ENCODE measurements around the gene AK4. TPM values are rescaled to one million over a fixed set of nuclear protein-coding genes. Genes with fewer than 3 reads are reported as not detected.

Gene AK4
- total and polyA plus RNA-seq, 2 donors: 12.5 to 36.1 TPM

- DNase-seq (ENCODE audit: extremely low spot score): no peak
- no peak overlapping the region for H3K4me3 ChIP-seq (ENCODE audit: low read depth, low read length)
- WGBS: 74% methylated on average over 2 of the region's 2 CpGs
- no peaks in the 10 kb centered on the region for H3K36me3 ChIP-seq (ENCODE audit: insufficient read depth)
- no peak overlapping the region for H3K27ac ChIP-seq (ENCODE audit: low read depth)
- H3K4me1 ChIP-seq (ENCODE audit: insufficient read depth): no peaks in the 10 kb centered on the region
Observed at GRCh38 chr1:65200411-65200810, 52.4 kb downstream of the AK4 start.

GRCh38 chr1:65206836-65207235, 58.8 kb downstream of the AK4 start:
- WGBS: 84% methylated on average over 2 of the region's 2 CpGs
- no peak for DNase-seq (ENCODE audit: extremely low spot score)
- Histone ChIP-seq H3K27ac (ENCODE audit: low read depth) (no peak overlapping the region), H3K4me3 (ENCODE audit: low read depth, low read length) (no peak overlapping the region), H3K4me1 (ENCODE audit: insufficient read depth) (peaks cover 1% of the 10 kb centered on the region), H3K36me3 (ENCODE audit: insufficient read depth) (no peaks in the 10 kb centered on the region)

- 70% methylated on average over 4 of the region's 4 CpGs for WGBS
- H3K36me3 ChIP-seq (ENCODE audit: insufficient read depth): no peaks in the 10 kb centered on the region
- no peak overlapping the region for H3K4me3 ChIP-seq (ENCODE audit: low read depth, low read length)
- H3K4me1 ChIP-seq (ENCODE audit: insufficient read depth): peaks cover 1% of the 10 kb centered on the region
- DNase-seq (ENCODE audit: extremely low spot score): no peak
- H3K27ac ChIP-seq (ENCODE audit: low read depth): no peak overlapping the region
Observed at GRCh38 chr1:65207317-65207716, 59.3 kb downstream of the AK4 start.

GRCh38 chr1:65208563-65208973, 60.6 kb downstream of the AK4 start:
- Histone ChIP-seq H3K36me3 (ENCODE audit: insufficient read depth) (no peaks in the 10 kb centered on the region), H3K4me1 (ENCODE audit: insufficient read depth) (peaks cover 1% of the 10 kb centered on the region), H3K4me3 (ENCODE audit: low read depth, low read length) (no peak overlapping the region), H3K27ac (ENCODE audit: low read depth) (no peak overlapping the region)
- WGBS: 90% methylated on average over 8 of the region's 8 CpGs
- no peak for DNase-seq (ENCODE audit: extremely low spot score)

- Histone ChIP-seq H3K4me3 (ENCODE audit: low read depth, low read length) (no peak overlapping the region), H3K36me3 (ENCODE audit: insufficient read depth) (no peaks in the 10 kb centered on the region), H3K27ac (ENCODE audit: low read depth) (no peak overlapping the region), H3K4me1 (ENCODE audit: insufficient read depth) (peaks cover 1% of the 10 kb centered on the region)
- peak; percentile 39 for DNase-seq (ENCODE audit: extremely low spot score)
- 42% methylated on average over 6 of the region's 6 CpGs for WGBS
Observed at GRCh38 chr1:65209005-65209885, 61.2 kb downstream of the AK4 start.

- Histone ChIP-seq H3K4me3 (ENCODE audit: low read depth, low read length) (no peak overlapping the region), H3K4me1 (ENCODE audit: insufficient read depth) (peaks cover 1% of the 10 kb centered on the region), H3K27ac (ENCODE audit: low read depth) (no peak overlapping the region), H3K36me3 (ENCODE audit: insufficient read depth) (peaks cover 1% of the 10 kb centered on the region)
- no peak for DNase-seq (ENCODE audit: extremely low spot score)
- 95% methylated on average over 5 of the region's 5 CpGs for WGBS
Observed at GRCh38 chr1:65210325-65210724, 62.3 kb downstream of the AK4 start.

- 92% methylated on average over 6 of the region's 6 CpGs for WGBS
- Histone ChIP-seq H3K36me3 (ENCODE audit: insufficient read depth) (peaks cover 1% of the 10 kb centered on the region), H3K4me3 (ENCODE audit: low read depth, low read length) (no peak overlapping the region), H3K4me1 (ENCODE audit: insufficient read depth) (peaks cover 2% of the 10 kb centered on the region), H3K27ac (ENCODE audit: low read depth) (no peak overlapping the region)
- no peak for DNase-seq (ENCODE audit: extremely low spot score)
Observed at GRCh38 chr1:65211331-65211730, 63.3 kb downstream of the AK4 start.

GRCh38 chr1:65213271-65214023, 65.4 kb downstream of the AK4 start:
- H3K36me3 ChIP-seq (ENCODE audit: insufficient read depth): peaks cover 1% of the 10 kb centered on the region
- 68% methylated on average over 5 of the region's 5 CpGs for WGBS
- peaks cover 1% of the 10 kb centered on the region for H3K4me1 ChIP-seq (ENCODE audit: insufficient read depth)
- H3K27ac ChIP-seq (ENCODE audit: low read depth): no peak overlapping the region
- no peak overlapping the region for H3K4me3 ChIP-seq (ENCODE audit: low read depth, low read length)
- DNase-seq (ENCODE audit: extremely low spot score): no peak

GRCh38 chr1:65214340-65215027, 66.5 kb downstream of the AK4 start:
- H3K27ac ChIP-seq (ENCODE audit: low read depth): no peak overlapping the region
- no peak for DNase-seq (ENCODE audit: extremely low spot score)
- H3K4me3 ChIP-seq (ENCODE audit: low read depth, low read length): no peak overlapping the region
- peaks cover 1% of the 10 kb centered on the region for H3K4me1 ChIP-seq (ENCODE audit: insufficient read depth)
- peaks cover 1% of the 10 kb centered on the region for H3K36me3 ChIP-seq (ENCODE audit: insufficient read depth)
- 94% methylated on average over 9 of the region's 9 CpGs for whole genome bisulfite sequencing

- DNase-seq (ENCODE audit: extremely low spot score): no peak
- Histone ChIP-seq H3K36me3 (ENCODE audit: insufficient read depth) (peaks cover 1% of the 10 kb centered on the region), H3K4me3 (ENCODE audit: low read depth, low read length) (no peak overlapping the region), H3K27ac (ENCODE audit: low read depth) (no peak overlapping the region), H3K4me1 (ENCODE audit: insufficient read depth) (peaks cover 1% of the 10 kb centered on the region)
- 85% methylated on average over 1 of the region's 1 CpG for WGBS
Observed at GRCh38 chr1:65216989-65217388, 69.0 kb downstream of the AK4 start.

GRCh38 chr1:65221638-65222339, 73.8 kb downstream of the AK4 start:
- no peak for DNase-seq (ENCODE audit: extremely low spot score)
- no peak overlapping the region for H3K27ac ChIP-seq (ENCODE audit: low read depth)
- H3K36me3 ChIP-seq (ENCODE audit: insufficient read depth): no peaks in the 10 kb centered on the region
- H3K4me1 ChIP-seq (ENCODE audit: insufficient read depth): no peaks in the 10 kb centered on the region
- 68% methylated on average over 10 of the region's 10 CpGs for WGBS
- H3K4me3 ChIP-seq (ENCODE audit: low read depth, low read length): no peak overlapping the region

GRCh38 chr1:65222340-65222940, 74.4 kb downstream of the AK4 start:
- Histone ChIP-seq H3K36me3 (ENCODE audit: insufficient read depth) (no peaks in the 10 kb centered on the region), H3K27ac (ENCODE audit: low read depth) (no peak overlapping the region), H3K4me3 (ENCODE audit: low read depth, low read length) (no peak overlapping the region), H3K4me1 (ENCODE audit: insufficient read depth) (no peaks in the 10 kb centered on the region)
- no peak for DNase-seq (ENCODE audit: extremely low spot score)
- 75% methylated on average over 4 of the region's 4 CpGs for WGBS

- Histone ChIP-seq H3K27ac (ENCODE audit: low read depth) (no peak overlapping the region), H3K36me3 (ENCODE audit: insufficient read depth) (no peaks in the 10 kb centered on the region), H3K4me1 (ENCODE audit: insufficient read depth) (no peaks in the 10 kb centered on the region), H3K4me3 (ENCODE audit: low read depth, low read length) (no peak overlapping the region)
- WGBS: 79% methylated on average over 6 of the region's 6 CpGs
- DNase-seq (ENCODE audit: extremely low spot score): no peak
Observed at GRCh38 chr1:65224681-65225091, 76.7 kb downstream of the AK4 start.
